Anterior cingulate cortex (tissue), 58 donors: ENCODE results near the gene PTK6.

Source experiments
- DNase-seq, 58 donors: peaks; one replicate each; lab custom pipeline; 2025; lab: John Stamatoyannopoulos, UW

Gene PTK6

DNA sequence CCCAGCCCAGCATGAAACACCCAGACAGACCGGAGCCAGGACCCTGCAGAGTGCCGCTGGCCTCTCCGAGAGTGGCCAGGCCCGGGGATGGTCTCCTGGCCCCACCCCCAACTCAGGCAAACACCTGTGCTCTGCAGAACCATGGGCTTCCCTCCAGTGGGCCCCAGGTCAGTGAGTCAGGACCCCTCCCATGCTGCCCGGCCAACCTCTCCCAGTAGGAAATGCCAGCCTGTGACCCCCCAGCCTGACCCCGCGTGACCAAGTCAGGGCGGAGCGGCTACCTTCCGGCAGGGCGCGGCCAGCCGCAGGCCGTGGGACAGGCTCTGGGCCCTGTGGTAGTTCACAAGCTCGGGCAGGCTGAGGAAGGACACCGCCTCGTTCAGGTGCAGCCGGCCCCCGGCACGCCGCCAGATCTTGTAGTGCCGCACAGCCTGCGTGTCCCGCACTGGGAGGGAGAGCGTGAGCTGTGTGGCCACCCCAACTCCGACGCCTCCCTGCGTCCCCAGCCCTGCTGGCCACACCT lies 3.2 kb downstream of the PTK6 start:
- DNase-seq: no peak

DNA sequence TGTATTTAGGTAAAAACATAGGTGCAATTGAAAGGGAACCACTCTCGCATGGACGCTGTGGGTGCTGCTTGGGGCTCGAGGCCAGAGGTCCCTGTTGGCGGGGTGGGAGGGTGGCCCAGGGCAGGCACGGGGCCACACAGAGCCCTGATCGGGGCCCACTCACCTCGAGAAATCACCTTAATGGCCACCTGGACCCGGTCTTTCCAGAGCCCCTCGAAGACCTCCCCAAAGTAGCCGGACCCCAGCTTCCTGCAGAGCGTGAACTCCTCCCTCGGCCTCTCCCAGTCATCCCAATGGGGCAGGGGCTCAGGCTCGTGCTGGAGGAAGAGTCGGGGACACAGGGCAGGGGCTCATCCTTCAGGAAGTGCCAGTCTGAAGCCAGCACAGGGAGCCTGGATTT lies 3.8 kb downstream of the PTK6 start:
- DNase-seq: no peak

DNA sequence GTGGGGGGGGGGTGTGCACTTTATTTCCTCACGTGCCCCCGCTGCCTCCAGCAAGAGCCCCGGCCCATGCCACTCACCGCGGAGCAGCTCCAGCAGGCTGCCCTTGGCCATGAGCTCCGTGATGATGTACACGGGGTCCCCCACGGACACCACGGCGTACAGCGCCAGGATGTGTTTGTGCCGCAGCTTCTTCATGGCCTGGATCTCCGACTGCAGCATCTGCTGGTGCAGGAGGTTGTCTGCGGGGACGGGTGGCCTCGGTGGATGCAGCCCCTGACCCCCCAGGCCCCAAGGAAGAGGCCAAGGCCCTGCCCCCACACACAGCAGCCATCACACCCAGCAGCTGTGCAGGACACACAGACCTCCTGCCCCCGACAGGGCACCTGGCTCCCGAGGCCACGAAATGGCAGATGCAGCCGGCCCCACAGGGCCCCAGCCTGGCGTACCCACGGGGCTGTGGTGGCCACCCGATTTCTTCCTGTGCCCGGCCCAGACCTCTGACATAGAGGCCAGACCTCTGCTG lies 4.7 kb downstream of the PTK6 start:
- DNase-seq: no peak

DNA sequence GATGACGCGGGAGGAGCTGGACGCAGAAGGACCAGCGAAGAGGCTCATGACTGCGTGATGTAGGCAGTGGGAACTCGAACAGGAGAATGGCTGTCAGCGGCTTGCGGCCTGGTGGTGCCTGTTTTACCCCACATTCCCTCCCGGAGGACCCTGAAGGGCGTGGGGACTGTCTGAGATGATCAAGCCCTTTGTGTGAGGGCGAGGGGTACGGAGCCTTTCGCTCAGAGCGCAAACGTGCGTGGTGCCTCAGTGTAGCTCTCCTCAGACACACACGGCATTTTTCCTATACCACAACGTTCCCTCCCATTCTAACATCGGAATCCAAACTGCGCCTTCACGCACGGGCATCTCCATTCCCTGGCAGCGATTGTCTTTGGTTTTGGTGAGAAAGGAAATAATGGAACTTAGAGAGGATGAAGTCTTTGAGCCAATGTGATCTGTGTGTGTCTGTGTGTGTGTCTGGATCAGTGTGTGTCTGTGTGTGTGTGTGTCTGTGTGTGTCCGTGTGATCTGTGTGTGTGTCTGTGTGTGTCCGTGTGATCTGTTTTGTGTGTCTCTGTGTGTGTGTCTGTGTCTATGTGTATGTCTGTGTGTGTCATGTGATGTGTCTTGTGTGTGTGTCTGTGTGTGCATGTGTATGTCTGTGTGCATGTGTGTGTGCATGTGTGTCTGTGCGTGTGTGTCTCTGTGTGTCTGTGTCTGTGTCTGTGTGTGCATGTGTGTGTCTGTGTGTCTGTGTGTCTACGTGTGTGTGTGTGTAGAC lies 5.3 kb downstream of the PTK6 start:
- DNase-seq: no peak

DNA sequence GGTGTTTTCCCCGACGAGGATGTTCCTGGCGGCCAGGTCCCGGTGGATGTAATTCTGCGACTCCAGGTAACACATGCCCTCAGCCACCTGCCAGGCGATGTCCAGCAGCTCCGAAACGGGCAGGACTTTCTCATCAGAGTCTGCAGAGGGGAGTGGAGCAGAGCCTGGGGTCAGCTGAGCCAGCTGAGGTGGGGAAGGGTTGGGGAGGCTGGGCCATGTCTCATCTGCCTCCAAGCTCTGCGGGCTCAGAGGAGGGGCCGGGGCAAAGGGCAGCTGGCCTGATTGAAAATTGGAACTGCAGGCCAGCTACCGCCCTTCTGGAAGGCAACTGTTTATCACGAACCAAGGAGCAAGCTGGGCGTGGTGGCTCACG lies 6.4 kb downstream of the PTK6 start:
- no peak for DNase-seq

DNA sequence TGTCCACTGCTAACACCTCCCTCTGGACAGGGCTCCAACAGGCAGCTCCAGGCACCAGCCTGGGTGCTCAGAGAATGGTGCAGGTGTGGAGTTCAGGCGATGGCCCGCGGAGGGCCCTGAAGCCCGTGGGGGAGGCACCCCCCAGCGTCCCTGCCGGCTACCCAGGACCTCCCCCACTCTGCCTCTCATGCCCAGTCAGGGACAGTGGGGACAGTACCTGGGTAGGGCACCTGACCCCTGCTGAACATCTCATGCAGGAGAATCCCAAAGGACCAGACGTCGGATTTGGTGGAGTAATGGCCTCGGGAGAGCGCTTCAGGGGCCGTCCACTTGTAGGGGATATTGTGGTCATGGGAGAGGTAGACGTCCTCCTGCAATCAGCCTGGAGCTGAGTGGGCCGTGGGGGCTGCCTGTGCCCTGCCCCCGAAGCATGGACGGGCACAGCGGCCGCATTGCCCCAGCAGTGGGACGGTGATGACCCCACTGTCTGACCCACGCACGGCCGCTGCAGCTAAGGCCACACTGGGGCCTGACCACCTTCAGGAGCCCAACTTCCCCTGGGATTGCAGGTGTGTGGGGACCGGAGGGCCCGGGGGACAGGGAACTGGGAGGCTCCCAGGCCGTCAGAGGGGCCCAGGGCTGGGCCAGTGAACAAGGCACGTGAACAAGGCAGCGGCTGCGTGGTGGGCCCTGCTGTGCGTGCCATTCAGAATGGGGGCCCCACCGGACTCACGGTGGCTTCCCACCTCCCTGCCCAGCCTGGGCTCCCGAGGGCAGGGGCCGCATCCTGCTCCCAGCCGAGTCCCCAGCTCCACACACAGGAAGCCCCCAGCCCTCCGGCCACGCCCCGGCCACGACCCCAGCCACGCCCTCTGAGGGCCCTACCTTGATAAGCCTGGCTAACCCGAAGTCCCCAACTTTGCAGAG lies 7.1 kb downstream of the PTK6 start:
- no peak for DNase-seq

DNA sequence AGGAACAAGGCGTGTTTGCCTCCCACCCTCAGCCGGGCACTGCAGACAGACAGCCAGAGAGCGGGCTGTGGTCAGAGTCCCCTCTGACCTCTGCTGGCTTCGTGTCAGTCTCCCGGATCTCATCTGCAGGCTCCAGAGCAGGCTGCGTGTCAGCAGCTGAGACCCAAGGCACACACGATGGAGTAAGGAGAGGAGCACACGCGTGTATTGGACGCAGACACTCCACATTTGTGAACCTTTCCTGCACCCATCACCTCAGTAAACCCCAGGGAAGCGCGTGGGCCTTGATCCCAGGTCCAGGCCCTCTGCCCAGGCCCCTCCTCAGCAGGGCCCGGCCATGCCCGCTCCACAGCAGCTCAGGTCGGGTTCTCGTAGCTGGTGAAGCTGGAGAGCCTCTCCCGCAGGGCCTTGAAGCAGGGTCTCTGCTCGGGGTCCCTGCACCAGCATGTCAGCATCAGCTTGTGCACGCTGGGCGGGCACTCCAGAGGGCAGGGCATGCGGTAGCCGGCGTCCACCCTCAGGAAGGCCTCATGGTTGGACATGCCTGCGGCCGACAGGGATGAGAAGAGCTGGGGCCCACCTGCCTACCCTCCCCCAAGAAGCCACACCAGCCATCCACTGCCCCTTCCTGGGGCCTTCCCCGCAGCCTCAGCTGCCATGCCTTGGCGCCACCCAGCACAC lies 7.9 kb downstream of the PTK6 start:
- DNase-seq: no peak

DNA sequence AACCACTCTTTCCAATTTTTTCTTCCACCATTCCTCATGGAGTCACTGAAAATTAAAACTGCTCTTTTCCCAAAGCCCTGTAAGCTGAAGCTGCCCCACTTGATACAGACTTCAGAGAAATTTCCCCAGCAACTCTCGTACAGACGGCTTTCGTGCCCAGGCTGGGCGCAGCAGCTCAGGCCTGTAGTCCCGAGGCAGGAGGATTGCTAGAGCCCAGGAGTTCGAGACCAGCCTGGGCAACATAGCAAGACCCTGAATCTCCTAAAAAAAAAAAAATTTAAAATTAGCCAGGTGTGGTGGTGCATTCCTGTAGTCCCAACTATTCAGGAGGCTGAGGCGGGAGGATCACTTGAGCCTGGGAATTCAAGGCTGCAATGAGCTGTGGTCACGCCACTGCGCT lies 10.0 kb downstream of the PTK6 start:
- no peak for DNase-seq

DNA sequence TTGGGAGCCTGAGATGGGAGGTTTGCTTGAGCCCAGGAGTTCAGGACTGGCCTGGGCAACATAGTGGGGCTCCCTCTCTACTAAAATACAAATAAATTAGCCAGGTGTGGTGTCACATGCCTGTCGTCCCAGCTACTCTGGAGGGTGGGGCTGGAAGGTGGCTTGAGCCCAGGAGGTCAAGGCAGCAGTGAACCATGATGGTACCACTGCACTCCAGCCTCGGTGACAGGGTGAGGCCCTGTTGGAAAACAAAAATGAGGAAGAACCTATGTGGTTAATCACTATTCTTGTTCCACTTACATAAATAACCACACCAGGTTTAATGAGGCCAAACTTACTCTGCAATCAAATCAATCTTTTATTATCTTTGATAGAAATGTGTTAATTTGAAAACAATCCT lies 11.2 kb downstream of the PTK6 start:
- DNase-seq: no peak

DNA sequence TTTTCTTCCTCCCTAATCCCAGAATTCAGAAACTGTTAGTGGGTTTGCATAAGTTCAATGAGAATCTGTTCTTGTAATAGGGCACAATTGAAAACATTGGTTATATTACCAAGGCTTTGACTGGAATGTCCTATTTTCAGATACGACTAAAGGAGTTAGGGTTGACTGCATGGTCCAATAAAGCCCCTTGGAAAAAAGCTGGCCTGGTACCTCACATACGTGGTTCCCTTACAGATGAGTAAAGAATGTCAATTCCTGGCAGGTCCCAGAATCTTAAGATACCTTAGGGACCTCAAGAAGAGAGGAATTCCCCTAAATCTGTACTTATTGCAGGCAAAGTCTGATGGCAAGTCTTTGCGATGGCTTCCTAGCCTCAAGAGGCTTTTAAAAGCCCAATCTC lies 12.0 kb downstream of the PTK6 start:
- no peak for DNase-seq

DNA sequence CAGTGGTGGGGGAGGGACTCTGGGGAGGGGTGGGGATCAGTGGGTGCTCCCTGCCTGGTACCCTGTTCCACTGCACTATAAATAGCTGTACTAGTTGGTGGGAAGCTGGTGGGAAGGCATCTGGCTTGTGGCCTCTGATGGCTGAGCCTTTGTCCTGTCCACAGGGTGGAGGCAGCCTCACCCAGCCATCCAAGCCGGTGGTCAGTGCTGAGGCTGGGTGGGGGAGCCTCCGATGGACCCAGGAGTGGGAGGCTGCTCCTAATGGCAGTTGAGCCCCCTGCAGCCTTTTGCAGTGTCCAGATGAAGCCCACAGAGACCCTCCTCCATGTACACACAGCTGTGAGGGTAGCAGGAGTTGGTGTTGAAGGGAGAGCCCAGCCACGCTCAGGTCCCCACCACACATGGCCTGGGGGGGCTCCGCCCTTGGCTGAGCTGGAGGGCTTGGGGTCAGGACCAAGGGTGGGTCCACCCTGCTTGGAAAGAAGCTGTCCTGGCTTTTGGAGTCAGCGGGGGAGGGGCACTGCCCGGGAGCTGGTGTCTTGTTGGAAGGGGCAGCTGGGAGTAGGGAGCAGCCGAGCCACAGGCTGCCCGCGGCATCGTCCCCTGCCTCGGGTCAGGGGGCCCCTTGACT lies 14.1 kb downstream of the PTK6 start:
- no peak for DNase-seq

DNA sequence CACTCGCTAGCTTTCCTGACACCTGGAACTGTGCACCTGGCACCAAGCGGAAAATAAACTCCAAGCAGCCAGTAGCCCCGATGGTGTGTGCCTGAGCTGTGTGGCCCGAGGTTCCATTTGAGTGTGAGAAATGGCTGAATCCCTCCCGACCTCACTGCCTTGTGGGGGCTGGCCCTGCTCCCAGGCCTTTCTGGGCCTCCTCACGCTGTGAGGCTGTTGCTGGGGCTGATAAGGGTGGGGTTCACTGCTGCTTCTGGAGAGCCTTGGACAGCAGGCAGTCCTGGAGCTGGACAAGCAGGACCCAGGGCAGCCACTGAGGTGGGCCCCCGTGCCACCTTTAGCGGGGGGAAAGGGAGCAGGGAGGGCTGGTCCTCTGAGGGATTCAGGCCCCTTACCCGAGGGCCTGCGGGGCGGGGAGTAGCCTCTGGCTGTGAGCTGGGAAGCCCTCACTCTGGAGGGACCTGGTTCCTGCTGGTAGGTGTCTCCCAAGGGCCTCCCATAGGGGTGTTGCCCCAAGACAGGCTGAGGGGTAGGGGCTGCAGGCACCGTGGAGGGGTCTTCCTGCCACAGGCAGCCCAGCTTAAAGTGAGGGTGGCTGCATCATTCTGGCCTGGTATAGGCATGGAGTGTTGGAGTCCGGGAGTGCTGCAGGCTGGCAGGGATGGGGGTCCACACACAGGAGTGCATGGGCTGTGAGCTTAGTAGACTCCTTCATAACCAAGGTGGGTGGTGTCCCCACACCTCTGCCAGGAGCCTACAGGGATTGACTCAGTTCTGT lies 14.9 kb downstream of the PTK6 start:
- peak in 2 of 58 donors; percentile 11 to 21 for DNase-seq

DNA sequence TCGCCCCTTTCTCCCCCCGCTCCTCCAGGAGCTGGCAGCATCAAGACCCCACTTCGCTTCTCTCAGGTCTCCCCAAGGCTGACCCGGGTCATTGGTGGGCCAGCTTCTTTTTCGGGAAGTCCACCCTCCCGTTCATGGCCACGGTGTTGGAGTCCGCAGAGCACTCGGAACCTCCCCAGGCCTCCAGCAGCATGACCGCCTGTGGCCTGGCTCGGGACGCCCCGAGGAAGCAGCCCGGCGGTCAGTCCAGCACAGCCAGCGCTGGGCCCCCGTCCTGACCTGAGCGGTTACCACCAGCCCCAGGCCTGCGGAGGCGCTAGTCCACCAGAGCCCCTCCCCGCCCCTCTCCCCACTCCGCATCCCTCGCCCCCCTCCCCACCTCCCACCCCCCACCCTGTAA lies 15.6 kb downstream of the PTK6 start:
- no peak for DNase-seq

DNA sequence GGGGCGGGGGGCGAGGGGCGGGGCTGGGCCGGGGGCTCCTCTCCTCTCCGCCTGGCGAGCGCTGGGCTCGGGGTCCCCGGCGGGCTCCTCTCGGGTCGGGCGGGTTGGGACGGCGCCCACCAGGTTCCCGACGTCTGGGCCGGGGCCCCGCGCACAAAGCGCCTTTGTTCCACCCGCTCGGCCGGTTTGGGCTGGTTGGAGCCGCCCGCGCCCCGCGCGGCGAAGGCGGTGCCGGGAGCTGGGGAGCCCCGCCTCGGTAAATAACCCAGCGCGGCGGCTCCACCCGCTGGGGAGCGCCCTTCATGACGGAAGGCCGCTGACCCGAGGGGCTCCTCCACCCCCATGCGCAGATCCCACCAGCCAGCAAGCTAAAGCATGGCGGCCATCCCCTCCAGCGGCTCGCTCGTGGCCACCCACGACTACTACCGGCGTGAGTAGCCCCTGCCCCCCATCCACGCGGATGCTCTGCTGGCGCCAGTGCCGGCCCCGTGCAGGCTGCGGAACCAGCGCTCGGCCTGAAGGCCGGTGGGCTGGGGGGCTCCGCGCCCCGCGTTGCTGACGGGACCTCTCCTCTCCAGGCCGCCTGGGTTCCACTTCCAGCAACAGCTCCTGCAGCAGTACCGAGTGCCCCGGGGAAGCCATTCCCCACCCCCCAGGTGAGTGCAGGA lies 16.1 kb downstream of the PTK6 start:
- peak in 48 of 58 donors; percentile 21 to 85 (median 68) for DNase-seq

DNA sequence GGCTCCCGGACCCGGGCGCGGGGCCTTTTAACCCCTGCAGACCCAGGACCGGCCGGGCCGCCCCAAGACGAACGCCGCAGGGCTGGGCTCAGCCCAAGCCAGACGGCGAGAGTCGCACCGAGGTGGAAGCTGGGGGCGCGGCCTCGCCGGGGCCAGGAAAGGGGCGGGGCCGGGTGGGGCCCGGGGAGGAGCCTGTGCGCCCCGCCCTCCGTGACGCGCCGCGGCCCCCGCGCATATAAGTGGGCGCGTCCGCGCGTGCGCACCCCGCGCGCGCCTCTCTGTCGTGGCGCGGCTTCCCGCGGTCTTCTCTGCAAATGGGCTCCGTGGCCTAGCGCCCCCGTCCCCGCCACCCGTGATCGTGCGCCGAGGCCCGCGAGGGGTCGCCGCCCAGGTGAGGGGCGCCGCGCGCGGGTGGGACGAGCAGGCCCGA lies 16.7 kb downstream of the PTK6 start, which contains the start of gene PPDPF:
Gene PPDPF (plus strand): TSS at position 262 of the 430 bp plus-strand sequence. CDS start 544 bp downstream, outside the sequence.
- peak in 55 of 58 donors; percentile 26 to 86 (median 78) for DNase-seq

DNA sequence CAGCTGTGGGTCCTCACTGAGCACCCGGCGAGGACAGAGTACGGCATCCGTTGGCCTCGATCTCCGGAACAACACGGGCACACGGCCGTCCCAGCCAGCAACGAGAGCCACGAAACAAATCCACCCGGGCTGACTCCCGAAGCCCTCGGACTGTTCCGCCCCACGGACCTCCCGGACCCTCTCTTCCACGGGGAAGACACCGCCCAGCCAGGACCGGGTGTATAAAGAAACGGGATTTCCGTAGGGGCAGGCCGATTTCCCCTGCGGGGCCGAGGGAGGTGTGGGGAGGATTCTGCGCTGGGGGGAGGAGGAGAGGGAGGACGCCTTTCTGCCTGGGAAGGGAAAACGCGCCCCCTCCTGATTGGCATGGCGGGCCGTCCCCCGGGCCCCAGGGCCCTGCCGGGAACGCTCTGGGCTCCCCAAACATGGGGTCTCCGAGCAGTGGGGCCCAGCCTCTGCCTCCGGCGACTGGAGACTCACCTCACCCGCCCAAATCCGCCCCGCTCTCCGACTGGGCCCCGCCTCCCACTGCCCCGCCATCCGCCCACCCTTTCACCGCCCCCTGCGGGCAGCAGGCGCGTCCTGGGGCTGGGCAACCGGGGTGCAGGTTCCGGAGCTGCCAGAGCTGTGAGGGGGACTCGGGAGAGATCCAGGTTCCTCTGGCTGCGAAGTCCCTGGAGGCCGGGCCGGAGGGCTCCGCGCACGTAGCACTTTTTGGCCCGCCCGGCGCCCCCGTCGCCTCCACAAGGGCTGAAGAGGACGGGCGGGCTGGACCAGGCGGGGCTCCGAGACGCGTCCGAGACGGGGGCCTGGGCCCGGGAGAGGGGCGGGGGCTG lies 17.3 kb downstream of the PTK6 start:
- peak in 26 of 58 donors; percentile 11 to 86 (median 65) for DNase-seq

DNA sequence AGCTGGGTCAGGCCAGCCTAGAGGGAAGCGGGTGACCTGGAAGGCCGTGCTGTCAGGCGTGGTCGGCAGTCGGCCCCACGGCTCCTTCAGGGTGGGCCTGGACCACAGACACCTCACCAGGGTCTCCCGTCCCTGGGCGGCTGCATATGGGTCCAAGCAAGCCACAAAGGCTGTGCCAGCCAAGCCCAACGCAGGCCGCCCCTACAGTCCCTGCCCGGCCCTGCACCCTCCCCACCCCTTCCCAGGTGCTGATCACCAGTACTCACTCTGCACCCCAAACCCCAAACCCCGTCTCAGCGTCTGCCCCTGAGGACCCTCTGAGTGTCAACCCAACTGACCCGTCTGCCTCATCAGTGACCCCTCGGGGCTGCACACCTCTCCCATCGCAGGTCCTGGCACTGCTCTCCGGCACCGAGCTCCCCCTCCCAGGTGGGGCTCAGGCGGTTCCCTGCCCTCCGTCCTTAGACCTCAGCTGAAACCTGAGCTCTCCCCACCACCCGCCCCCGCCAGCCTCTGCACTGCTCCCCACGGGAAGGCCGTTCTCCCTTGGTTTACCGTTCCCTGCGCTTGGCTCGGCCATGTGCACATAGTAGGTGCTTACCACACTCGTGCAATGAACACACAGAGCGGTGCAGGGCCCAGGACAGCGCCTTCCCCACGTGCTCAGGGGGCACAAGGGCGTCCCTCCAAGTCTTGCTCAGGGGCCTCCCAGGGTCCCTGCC lies 18.1 kb downstream of the PTK6 start:
- DNase-seq: no peak
